Neural progenitor cell (in vitro differentiated cells): ENCODE data around the gene YTHDF2.

Experiments
- CTCF ChIP-seq: fragments of 200-600 bp; sonication (generic); IDR thresholded peaks from 2 replicates; pipeline ENCODE4 v1.5.1; 2017; ENCODE audit warnings: antibody characterized with exemption, mild to moderate bottlenecking
- EZH2 ChIP-seq: fragments of 200-600 bp; sonication (generic); IDR thresholded peaks from 2 replicates; pipeline ENCODE4 v1.6.1; 2017; ENCODE audit warnings: antibody characterized with exemption, mild to moderate bottlenecking, moderate library complexity

DNA sequence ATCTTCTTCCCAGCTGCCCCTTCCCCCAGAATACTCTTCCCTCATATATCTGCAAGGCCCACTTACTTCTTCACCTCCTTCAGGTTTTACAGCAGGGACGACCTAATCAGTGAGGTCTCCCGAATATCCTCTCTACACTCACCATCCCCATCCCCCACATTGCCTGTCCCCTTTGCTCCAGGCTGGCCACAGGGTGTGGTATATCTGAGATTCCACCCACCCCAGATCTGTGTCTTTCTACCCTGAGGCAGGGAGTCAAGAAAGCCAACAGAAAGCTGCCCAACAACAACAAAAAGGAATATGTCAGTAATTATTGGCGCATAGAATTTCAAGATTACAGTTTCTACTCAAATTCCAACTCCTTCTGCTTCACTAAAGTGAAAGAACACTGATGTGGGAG lies 45.3 kb downstream of the YTHDF2 start:
- TF ChIP-seq CTCF (no peak), EZH2 (no peak)
